ENCODE results near the gene C1orf53. TPM values are rescaled to one million over a fixed set of nuclear protein-coding genes. Genes with fewer than 3 reads are reported as not detected.
A peak's percentile ranks its signal among the peaks of the same experiment; 100 is the strongest.

C1orf53 gene
- total RNA-seq, 3 donors from 2014 or later (not counting 1 experiment from before 2014, with no cell fraction given): not detected

GRCh38 chr1:197924516-197925123 lies 22.2 kb downstream of the C1orf53 start:
- H3K27ac ChIP-seq (ENCODE audit: low read length): no peak overlapping the region
- Mint-ChIP-seq H3K36me3 (no peaks in the 10 kb centered on the region), H3K27ac (no peak overlapping the region), H3K4me3 (no peak overlapping the region), H3K4me1 (peaks cover 24 to 26% of the 10 kb centered on the region in 2 donors), H3K27me3 (ENCODE audit: low read depth in 2 of 2) (peaks cover 74 to 88% of the 10 kb centered on the region in 2 donors), H3K9me3 (no peaks in the 10 kb centered on the region)
- no peak overlapping the region for H3K4me3 ChIP-seq (ENCODE audit: low read length)
- DNase-seq (peak in 1 of 2 donors; percentile 75), ATAC-seq (peak in 2 of 3 donors; percentile 55 to 72)
- TF ChIP-seq, protein P1, sequence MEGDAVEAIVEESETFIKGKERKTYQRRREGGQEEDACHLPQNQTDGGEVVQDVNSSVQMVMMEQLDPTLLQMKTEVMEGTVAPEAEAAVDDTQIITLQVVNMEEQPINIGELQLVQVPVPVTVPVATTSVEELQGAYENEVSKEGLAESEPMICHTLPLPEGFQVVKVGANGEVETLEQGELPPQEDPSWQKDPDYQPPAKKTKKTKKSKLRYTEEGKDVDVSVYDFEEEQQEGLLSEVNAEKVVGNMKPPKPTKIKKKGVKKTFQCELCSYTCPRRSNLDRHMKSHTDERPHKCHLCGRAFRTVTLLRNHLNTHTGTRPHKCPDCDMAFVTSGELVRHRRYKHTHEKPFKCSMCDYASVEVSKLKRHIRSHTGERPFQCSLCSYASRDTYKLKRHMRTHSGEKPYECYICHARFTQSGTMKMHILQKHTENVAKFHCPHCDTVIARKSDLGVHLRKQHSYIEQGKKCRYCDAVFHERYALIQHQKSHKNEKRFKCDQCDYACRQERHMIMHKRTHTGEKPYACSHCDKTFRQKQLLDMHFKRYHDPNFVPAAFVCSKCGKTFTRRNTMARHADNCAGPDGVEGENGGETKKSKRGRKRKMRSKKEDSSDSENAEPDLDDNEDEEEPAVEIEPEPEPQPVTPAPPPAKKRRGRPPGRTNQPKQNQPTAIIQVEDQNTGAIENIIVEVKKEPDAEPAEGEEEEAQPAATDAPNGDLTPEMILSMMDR (IDR thresholded peaks at IDR 0.05): peak; percentile 65
- intact Hi-C loops (cut with micrococcal nuclease): loop anchor here (1.0 to 10.0 kb wide), 4 partner anchors 310 to 540 kb away; no protein-coding TSS in a partner anchor
- H3K36me3 ChIP-seq (ENCODE audit: control insufficient read depth, insufficient read depth, low read length): no peaks in the 10 kb centered on the region
- H3K27me3 ChIP-seq (ENCODE audit: control insufficient read depth, insufficient read depth, low read length): peaks cover 55% of the 10 kb centered on the region
- no CpG with 5 or more reads among the region's 4 CpGs for WGBS (ENCODE audit: insufficient coverage)
- H3K9me3 ChIP-seq (ENCODE audit: control insufficient read depth, insufficient read depth, low read length): no peaks in the 10 kb centered on the region
- H3K4me1 ChIP-seq (ENCODE audit: control insufficient read depth, insufficient read depth, low read length): peaks cover 21% of the 10 kb centered on the region

DNA sequence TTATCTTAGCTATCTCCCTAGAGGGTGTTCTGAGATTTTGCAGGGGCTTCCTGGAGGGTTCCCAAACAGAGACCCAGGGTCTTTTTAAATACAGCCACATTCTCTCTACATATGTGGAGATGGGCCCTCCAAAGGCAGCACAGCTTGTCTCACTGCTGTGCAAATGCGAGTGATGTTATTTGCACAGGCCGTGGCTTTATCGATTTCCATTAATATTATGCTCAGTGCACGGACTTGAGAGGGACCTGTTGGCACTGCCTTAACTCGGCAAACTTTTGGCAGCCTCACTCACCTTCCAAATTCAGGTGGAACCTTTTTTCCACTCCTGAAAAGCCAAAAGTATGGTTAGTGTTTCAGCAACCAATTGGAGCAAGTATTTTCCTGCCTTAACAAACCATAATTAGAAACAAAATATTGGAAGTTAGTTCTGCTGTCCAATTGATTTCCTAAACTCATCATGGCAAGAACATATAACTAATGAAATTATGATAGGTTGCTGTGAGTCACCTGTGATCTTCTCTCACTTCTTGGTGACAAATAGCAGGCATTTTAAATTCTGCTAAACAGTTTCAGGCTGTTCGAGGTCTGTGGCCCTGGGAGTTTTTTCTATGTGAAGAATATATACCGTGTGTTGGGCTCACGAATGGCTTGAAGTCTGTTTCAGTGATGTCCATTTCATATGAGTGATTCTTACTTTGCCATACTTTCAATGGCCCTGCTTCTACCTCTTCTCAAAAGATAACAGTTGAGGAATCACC lies 25.7 kb downstream of the C1orf53 start:
- Histone ChIP-seq H3K9me3 (ENCODE audit: control insufficient read depth, insufficient read depth, low read length) (no peaks in the 10 kb centered on the region), H3K4me3 (ENCODE audit: low read length) (no peak overlapping the region), H3K36me3 (ENCODE audit: control insufficient read depth, insufficient read depth, low read length) (no peaks in the 10 kb centered on the region), H3K4me1 (ENCODE audit: control insufficient read depth, insufficient read depth, low read length) (peaks cover 4% of the 10 kb centered on the region), H3K27me3 (ENCODE audit: control insufficient read depth, insufficient read depth, low read length) (peaks cover 55% of the 10 kb centered on the region), H3K27ac (ENCODE audit: low read length) (no peak overlapping the region)
- H3K4me1 Mint-ChIP-seq: peaks cover 7% of the 10 kb centered on the region in 2 donors
- DNase-seq (no peak), ATAC-seq (no peak)
- H3K27me3 Mint-ChIP-seq (ENCODE audit: low read depth in 2 of 2): peaks cover 47 to 81% of the 10 kb centered on the region in 2 donors
- no peaks in the 10 kb centered on the region for H3K9me3 Mint-ChIP-seq
- no peaks in the 10 kb centered on the region for H3K36me3 Mint-ChIP-seq
- TF ChIP-seq, protein P1 (IDR thresholded peaks at IDR 0.05): no peak
- 91% methylated on average over 8 of the region's 8 CpGs for WGBS (ENCODE audit: insufficient coverage)
- H3K4me3 Mint-ChIP-seq: peak overlapping the region; percentile 67
- intact Hi-C loops (cut with micrococcal nuclease): loop anchor here (10.0 kb wide), 1 partner anchor 537 kb away; no protein-coding TSS in a partner anchor
- no peak overlapping the region for H3K27ac Mint-ChIP-seq

DNA sequence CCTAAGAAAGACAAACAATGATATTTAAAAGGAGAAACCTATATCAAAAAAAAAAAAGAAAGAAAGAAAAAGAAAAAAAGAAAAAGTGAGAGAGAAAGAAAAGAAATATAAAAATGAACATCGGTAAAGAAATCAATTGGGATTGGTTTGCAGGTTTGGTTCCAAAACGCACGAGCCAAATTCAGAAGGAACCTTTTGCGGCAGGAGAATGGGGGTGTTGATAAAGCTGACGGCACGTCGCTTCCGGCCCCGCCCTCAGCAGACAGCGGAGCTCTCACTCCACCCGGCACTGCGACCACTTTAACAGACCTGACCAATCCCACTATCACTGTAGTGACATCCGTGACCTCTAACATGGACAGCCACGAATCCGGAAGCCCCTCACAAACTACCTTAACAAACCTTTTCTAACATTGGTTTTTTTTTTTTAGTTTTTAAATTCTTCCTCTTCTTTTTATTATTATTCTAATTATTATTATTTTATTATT lies 26.5 kb downstream of the C1orf53 start:
- intact Hi-C loops (cut with micrococcal nuclease): loop anchor here (10.0 kb wide), 1 partner anchor 536 kb away; no protein-coding TSS in a partner anchor
- no peaks in the 10 kb centered on the region for H3K36me3 Mint-ChIP-seq

More for the DNA sequence above, 26.5 kb downstream of the C1orf53 start:
- Histone ChIP-seq H3K4me1 (ENCODE audit: control insufficient read depth, insufficient read depth, low read length) (peaks cover 4% of the 10 kb centered on the region), H3K27me3 (ENCODE audit: control insufficient read depth, insufficient read depth, low read length) (peaks cover 61% of the 10 kb centered on the region), H3K27ac (ENCODE audit: low read length) (no peak overlapping the region), H3K36me3 (ENCODE audit: control insufficient read depth, insufficient read depth, low read length) (no peaks in the 10 kb centered on the region), H3K4me3 (ENCODE audit: low read length) (no peak overlapping the region), H3K9me3 (ENCODE audit: control insufficient read depth, insufficient read depth, low read length) (no peaks in the 10 kb centered on the region)
- Mint-ChIP-seq H3K27me3 (ENCODE audit: low read depth in 2 of 2) (peaks cover 48 to 84% of the 10 kb centered on the region in 2 donors), H3K9me3 (no peaks in the 10 kb centered on the region), H3K4me3 (peak overlapping the region; percentile 67), H3K27ac (no peak overlapping the region), H3K4me1 (peaks cover 7% of the 10 kb centered on the region in 2 donors)
- TF ChIP-seq, protein P1 (IDR thresholded peaks at IDR 0.05): no peak
- ATAC-seq: peak in 2 of 3 donors; percentile 65 to 84
- WGBS (ENCODE audit: insufficient coverage): 7% methylated on average over 15 of the region's 15 CpGs
- DNase-seq: peak in 1 of 2 donors; percentile 57

Data from natural killer cell (primary cell).